Inferior parietal cortex (tissue), 1 donor: ENCODE measurements around the gene RPS2.
A peak's percentile ranks its signal among the peaks of the same experiment; 100 is the strongest.
"Not testable (repeated sequence)": the region's sequence is repeated elsewhere in the genome, so short reads cannot be mapped to it uniquely, and the experiment has no call there.

ENCODE experiments used
- DNase-seq: peaks from one replicate; pipeline ENCODE4 v3.0.0-alpha.2; 2016; ENCODE audit errors: extremely low spot score

Gene RPS2

DNA sequence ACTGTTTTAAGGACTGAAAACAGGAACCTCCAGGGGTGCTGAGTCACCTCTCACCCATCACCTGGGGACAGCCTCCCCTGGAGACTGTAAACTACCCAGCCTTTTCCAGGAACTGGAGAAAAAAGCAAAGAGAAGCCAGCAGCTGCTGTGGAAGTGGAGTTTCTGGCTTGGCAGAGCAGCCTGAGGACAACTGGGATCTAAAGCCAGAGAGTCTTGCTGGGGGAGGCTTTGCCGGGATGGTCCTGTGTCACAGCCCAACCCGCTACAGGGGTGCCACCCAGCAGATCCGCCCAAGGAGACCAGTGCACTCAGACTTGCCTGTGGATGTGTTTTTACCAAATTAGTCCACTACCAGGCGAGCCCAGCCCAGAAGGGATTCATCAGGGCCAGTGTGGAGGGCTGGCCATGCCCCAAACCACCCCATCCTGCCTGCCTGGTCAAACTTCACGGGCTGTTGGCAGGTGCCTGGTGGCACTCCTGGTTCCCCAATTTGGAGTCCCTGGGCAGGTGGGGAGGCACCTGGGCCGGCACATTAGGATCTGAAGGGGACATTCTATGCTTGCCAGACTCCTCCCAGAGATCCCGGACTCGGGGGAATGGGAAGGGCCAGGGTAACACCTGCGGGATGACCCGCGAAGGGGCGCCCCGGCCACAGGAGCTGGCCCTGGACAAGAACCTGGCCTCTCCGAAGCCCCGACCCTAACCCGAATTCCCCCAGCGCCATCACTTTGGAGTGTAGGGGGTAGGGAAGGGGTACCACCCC, 22.4 kb downstream of the RPS2 start:
- no peak for DNase-seq

DNA sequence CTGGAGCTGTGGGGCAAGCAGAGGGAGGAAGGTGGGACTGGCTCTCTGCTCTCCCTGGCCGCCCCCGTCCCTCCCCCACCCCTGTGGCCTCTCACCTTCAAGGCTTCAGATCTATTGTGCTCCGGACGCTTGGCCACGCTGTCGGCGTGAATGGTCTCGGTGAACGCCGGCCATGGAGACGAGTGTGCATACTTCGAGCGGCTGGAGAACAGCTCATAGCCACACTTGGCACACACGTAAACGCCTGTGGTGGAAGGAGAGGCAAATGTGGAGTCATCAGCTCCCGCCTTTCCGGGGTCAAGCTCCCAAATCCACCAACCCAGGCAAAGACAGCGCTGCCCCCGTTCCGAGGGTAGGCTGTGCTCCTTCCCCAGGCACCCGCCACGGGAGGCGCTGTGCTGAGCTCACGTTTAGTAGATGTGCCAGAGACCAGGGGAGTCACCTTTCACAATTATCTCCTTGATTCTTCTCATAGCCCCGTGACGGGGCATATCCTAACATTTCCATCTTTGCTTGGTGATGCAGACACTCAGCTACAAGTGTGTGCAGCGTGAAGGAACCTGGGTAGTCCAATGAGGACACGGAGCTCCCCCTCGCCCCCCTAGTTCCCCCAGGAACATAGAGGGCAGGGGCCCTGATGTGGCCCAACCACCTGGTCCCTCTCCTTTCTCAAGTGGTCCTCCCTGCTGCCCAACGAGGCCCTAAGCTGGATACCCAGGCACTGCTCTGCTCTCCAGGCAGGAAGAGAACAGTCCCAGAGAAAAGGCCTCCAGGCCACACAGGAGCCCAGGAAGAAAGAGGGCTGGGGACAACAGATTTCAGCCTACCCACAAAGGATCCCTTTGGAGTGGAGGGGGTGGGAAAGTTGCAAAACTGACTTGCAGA, 23.2 kb downstream of the RPS2 start:
- DNase-seq, result no peak

DNA sequence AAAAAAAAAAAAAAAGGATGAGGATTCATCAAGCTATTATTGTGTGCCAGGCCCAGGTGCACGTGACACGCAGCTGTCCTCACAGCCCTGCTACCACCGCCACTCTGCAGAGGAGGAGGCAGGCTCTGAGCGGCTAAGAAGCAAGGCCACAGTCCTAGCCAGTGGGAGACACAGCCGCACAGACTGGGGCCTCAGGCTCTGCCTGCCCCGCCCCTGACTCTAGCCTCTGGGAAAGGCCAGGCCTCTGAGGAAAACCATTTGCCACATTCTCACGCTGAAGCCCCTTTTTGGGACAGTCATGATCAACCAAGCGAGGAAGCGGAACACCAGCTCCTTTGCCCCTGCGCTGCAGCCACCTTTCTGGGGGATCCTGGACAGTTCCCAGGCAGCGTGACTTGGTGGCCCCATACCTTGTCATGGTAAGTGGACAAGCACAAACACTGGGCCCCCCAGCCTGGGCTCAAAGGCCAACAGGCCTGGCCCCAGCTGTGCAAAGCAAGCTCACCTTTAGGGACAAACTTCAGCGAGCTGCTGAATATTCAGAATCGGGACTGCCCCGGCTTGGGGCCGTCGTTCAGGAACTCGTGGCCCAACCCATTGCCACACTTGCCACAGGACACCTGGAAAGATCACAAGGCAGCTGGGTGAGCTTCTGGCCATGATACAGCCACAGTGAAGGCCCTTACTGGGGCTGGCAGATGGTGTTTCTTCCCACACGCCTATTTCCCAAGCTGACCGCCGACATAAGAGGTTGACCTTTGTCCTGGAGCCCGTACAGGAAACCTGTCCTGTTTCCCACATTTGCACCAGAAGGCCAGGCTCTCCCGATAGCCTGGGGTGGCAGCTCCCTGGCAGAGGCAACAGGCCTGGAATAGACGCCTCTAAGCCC, 24.1 kb downstream of the RPS2 start:
- DNase-seq, result no peak

DNA sequence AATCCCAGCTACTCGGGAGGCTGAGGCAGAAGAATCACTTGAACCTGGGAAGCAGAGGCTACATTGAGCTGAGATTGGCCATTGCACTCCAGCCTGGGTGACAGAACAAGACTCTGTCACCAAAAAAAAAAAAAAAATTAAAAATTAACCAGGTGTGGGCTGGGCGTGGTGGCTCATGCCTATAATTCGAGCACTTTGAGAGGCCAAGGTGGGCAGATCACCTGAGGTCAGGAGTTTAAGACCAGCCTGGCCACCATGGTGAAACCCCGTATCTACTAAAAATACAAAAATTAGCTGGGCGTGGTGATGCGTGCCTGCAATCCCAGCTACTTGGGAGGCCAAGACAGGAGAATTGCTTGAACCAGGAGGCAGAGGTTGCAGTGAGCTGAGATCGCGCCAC, 24.8 kb downstream of the RPS2 start:
- DNase-seq, result not testable (repeated sequence)

DNA sequence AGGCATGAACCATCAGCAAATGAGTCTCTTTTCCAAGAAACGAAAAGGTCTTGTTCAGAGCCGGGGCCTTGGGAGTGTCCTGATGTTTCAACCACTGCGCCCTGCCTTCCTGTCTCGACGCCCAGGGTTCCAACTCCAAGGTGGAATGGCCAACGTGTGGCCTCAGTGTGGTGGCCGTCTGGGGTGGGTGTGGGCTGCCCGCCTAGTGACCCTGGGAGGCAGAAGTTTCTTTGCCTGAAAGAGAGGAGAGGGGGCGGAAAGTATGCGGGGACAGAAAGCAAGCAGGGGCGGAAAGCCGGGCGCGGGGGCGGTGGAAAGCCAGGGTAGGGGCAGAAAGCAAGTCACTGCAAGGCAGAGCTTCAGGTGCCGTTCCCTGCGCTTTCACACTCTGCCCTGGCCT, 25.7 kb downstream of the RPS2 start:
- no peak for DNase-seq

DNA sequence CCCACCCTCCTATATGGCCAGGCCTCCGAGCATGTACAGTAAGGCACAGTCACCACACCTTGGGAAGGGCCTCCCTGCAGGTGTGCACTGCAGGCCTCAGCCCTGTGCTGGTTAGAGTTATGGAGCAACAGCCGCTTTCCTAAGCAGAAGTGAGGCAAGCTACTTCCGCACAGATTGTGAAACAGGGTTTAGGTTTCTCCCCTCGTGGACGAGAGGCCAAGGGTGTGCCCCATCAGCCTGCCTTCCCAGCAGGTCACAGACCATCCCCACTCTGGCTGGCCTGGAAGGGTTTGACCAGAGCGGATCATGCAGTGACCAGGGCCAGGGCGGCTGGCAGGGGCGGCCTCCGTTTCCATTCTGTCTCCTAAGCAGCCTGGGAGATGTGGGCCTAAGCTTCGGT, 26.3 kb downstream of the RPS2 start:
- no peak for DNase-seq

DNA sequence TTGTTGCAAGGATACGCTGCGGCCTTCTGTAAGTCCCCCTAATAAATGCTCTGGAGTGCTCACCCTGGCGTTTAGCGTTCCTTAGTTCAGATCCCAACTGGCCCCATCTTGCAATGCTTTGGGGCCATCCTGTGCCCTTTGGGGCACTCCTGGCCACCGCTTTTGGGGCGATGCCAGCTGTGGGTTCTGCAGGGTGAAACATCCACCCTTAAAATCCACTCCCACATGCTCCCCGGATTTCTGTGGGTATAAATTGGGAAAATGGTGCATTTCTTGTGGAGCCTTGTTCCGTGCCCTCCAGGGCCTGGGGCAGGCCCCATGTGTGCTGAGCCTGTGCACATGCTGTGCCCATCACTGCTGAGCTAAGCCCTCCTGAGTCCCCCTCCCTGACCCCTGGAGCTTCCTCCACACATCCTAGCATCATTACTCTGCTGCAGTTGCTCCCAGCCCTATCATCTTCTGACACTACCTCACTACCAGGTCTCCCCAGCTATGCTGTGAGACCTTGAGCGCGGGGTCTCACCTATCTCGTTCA, 27.6 kb downstream of the RPS2 start:
- DNase-seq, result no peak

DNA sequence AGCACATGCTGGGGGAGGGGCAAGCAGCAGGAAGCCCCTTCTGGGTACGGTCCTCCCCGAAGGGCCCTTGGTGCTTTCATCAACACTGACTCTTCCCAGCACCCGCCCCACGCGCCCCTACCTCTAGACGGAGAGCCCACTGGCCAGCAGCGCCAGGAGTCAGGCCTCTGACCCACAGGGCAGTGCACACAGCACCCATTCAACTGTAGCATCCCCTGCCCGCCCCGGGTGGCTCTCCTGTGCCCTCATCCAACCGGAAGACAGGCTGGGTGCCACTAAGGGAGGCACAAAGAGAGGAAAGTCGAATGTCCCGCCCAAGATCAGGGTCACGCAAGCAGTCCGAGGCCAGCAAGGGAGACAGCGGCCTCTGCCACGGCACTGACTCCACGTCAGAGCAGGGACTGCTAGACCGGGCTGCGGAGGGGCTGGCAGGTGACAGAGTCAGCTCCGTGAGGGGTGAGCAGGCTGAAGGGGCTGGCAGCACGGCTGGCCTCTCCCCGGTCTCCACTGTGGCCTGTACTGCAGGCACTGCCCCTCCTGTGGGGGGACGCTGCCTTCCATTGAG, 31.4 kb downstream of the RPS2 start:
- no peak for DNase-seq

DNA sequence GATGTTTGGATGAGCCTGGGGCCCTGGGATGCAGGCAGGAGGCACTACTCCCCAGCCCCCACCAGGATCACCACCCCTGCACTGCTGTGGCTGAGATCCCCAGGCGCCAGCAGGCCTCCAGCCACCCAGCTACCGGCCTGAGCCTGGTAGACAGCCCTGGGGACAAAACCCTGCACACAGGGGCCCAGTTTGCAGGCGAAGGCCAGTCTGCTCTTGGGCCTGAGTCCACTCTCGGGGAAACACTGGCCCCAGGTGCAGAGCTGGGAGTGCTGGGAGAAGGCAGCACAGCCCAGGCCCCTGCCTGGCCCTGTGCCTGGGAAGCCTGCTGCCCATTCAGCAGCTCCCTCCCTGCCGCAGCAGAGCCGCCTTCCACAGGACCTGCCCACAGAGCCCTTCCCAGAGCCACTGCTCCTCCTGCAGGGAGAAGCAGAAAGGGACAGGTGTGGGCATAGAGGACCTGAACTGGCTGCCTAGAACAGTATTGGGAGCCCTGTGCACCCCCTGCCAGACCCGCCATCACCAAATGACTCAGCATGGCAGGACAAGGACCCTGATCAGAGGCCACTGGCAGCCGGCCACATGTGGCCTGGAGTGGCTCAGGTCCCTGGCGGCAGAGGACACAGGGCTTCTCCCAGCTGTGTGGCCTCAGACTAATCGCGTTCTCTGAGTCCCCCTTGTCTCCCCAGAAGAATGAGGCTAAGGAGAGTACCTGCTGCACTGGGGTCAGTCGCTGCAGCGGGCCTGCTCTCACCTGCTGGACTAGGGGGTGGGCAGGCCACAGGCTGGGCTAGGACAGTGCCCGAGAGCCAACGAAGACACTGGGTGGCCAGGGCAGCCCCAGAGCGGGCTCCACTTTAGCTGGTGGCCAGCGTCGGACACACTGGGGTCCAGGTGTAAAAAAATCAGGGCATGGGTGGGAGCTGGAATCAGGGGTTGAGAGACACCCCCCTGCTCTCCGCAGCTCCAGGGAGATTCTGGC, 32.3 kb downstream of the RPS2 start:
- no peak for DNase-seq

DNA sequence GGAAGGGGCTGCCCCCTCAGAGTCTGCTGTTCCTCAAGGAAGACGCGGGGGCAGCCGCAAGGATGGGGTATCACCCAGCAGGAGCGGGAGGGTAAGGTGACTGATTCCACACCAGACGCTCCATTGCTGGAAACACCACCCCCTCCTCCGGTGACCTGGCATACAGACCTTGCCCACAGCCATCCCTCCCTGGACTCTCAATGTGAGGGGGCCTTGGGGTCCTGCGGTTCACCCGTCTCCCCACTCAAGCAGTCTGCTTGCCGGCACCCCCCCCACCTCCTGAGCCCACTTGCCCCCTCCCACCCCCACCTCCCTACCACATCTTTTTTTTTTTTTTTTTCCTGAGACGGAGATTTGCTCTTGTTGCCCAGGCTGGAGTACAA, 34.3 kb downstream of the RPS2 start:
- DNase-seq, result no peak

DNA sequence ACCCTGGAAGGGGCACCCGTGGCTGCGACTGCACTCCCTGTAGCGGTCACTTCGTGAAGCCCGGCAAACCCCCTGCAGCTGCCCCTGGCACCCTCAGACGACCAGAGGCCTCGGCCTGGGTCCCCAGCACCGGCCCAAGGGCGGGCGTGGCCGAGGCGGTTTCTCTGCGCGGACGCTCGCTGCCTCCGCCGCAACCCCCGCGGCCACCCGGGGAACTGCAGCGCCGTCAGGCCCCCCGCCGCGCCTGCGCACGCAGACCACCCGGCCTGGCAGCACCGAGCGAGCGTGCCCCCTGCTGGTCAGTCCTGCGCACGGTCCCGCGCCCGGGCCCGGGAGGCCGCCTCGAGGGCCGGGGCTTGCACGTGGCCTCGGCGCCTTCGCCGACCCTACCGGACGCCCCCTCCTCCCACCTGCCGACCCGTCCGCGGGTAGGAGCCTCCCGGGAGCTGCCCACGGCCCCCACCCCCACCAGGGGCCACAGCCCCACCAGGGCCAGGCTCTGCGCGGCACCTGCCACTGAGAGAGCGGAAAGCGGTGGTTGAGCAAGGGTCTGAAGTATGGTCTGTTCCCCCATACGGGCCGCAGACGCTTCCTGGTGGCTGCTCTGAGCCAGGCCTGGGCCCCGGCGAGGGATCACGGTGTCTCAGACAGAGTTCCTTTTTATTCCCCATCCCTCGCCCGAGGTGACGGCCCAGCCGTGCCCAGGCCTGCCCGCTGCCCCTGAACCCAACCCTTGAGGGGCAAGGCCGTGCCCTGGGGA, 34.9 kb downstream of the RPS2 start:
- peak; percentile 78 for DNase-seq

DNA sequence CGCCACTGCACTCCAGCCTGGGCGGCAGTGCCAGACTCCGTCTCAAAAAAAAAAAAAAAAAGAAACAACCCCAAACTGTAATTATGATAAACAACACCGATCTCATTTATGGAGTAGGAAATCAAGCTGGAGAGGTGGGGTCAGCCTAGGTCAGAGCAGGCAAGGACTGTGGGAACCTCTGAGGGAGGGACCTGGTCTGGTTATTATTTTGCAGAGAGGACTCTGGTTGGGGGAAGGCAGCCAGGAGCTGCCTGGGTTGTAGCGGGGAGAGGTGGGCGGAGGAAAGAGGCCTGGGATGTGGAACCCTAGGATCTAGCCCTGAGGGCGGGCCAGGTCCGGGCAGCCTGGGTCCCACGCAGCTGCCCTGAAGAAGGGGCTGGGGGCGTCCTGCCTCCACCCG, 35.5 kb downstream of the RPS2 start:
- DNase-seq, result no peak

DNA sequence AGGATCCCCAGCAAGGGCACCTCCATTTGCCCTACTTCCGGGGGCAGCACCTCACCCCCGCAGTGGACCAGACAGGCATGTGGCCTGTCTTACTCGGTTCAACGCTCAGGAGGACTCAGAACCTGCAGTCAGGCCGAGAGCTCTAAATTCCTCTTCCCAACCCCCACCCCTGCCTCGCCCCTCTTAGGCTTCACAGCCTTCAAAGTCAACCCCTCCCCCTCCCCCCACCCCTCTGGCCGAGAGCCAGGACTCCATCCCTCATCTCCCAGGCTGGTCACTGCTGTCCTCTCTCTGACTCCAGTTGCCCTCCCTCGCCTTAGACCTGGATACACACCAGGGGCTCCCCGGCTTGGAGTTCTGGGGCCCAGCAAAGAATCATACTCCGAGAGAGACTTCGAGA, 38.4 kb downstream of the RPS2 start:
- no peak for DNase-seq

DNA sequence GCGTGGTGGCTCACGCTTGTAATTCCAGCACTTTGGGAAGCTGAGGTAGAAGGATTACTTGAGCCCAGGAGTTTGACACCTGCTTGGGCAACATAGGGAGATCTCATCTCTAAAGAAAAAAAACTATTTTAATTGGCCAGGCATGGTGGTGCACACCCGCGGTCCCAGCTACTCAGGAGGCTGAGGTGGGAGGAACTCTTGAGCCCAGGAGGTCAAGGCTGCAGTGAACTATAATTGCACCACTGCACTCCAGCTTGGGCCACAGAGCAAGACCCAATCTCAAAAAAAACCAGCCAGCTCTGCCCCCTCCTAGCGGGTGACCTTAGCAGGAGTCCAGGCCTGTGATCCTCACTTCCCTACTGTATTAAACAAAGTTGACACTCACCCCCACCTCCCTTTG, 40.5 kb downstream of the RPS2 start:
- no peak for DNase-seq

DNA sequence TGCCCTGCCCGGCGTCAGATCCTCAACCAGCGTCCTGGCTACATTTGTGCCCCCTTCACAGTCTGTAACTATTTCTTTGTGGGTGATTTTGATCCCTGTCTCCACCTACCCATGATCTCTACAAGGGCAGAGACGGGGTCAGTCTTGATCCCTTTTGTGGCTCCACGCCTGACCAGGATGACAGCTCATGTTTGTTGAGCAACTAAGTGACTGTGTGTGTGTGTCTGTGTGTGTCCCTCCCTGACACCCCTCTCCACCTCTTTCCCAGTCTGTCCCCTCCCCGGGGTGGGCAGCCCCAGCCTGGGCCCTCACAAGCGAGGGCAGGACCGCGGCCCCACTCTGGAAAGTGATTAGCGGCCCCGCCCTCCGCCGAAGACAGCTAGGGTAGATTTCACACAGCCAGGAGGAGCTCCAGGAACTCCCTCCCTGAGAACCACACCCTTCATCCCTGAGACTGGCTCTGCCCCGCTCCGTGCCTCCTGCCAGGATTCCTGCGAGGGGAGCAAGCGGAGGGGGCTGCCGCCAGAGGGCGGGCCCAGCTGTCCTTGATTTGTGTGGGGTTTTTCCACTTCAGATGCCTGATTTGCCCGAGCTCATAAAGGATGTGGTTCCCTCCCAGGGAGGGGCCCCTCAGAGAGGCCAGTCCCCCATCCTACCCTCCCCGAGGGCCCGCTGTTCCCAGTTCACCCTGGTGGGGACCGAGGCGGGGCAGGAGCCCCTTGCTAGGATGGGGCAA, 41.2 kb downstream of the RPS2 start:
- DNase-seq, result no peak

DNA sequence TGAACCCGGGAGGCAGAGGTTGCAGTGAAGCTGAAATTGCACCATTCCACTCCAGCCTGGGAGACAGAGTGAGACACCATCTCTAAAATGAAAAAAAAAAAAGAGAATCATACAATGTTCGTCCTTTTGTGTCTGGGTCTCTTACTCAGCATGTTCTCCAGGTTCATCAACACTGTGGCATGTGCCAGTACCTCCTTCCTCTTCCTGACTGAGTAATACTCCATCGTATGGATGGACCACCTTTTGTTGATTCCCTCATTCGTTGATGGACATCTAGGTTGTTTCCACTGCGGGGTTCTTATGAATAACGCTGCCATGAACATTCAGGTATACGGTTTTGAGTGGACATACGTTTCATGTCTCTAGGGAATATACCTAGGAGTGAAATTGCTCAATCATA, 42.3 kb downstream of the RPS2 start:
- DNase-seq, result no peak

DNA sequence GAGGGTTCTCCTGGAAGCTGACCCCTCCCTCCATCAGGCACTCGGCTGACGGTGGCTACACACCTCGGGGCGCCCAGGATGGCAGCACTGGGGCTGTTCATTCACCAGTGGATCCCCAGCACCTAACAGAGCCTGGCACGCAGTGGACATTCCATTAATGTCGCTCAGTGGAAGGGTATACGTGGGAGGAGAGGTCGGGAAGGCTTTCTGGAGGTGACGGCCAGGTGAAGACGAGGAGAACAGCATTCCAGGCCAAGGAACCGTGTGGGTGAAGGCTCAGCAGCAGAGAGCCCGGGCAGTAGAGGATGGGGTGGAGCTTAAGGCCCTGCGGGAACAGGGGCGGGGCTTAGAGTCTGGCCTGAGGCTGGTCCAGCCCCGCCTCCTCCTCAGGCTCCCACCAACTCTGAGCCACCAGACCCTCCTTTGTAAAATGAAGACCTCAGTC, 43.9 kb downstream of the RPS2 start:
- DNase-seq, result no peak

DNA sequence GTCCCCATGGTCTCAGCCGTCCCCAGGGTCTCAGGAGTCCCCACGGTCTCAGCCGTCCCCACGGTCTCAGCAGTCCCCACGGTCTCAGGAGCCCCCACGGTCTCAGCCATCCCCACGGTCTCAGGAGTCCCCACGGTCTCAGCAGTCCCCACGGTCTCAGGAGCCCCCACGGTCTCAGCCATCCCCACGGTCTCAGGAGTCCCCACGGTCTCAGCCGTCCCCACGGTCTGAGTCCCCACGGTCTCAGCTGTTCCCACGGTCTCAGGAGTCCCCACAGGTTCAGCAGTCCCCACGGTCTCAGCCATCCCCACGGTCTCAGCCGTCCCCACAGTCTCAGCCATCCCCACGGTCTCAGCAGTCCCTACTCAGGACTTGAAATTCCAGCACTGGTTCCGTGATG, 44.5 kb downstream of the RPS2 start:
- DNase-seq, result not testable (repeated sequence)
